ENCODE measurements around the gene PTPRH. TPM values are rescaled to one million over a fixed set of nuclear protein-coding genes. Genes with fewer than 3 reads are reported as not detected.

The PTPRH gene
- total RNA-seq, 1 experiment from 2014 or later: 15.9 TPM

- no TSS peak for BruUV-seq (replicated peaks)
- CTCF ChIA-PET: no interaction called here
Measured at GRCh38 chr19:55226273-55226672, 17.0 kb upstream of the PTPRH start.

DNA sequence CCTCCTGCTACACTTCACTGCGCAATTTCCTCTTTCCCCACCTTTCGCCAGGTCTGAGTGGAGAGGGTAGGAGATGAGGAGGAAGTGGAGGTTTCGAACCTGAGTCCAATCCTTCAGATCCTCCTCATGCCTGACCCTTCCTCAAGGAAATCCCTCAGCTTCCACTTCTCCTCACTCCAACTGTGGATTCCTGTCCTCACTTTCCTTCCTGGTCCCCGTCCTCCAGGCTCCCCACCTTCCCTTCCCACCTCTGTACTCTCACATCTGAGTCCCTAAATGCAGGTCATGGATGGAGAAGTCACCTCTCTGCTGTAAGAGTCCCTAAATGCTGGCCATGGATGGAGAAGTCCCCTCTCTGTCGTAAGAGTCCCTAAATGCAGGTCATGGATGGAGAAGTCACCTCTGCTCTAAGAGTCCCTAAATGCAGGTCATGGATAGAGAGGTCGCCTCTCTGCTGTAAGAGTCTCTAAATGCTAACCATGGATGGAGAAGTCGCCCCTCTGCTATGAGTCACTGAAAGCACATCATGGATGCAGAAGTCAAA lies 16.2 kb upstream of the PTPRH start:
- no peak for TF ChIP-seq CEBPB (IDR thresholded peaks at IDR 0.05; ENCODE audit: low read depth)
- no peak for TF ChIP-seq YY1 (IDR thresholded peaks at IDR 0.05; ENCODE audit: extremely low read depth, insufficient replicate concordance, low read depth, low read length)
- TF ChIP-seq SIN3A (IDR thresholded peaks at IDR 0.05; ENCODE audit: low read depth): no peak
- no peak for TF ChIP-seq CBX3 (IDR thresholded peaks at IDR 0.05; ENCODE audit: low read depth)
- TF ChIP-seq SP1 (IDR thresholded peaks at IDR 0.05; ENCODE audit: low read depth): no peak
- no peak for TF ChIP-seq ZNF274 (IDR thresholded peaks at IDR 0.05; ENCODE audit: low read depth, low read length)
- TF ChIP-seq EZH2 (IDR thresholded peaks at IDR 0.05): no peak
- TF ChIP-seq EGR1 (IDR thresholded peaks at IDR 0.05; ENCODE audit: low read depth): no peak
- TF ChIP-seq POLR2A (IDR thresholded peaks at IDR 0.05; ENCODE audit: borderline replicate concordance, extremely low read depth, insufficient read depth, insufficient read length): no peak
- H3K27me3 ChIP-seq (ENCODE audit: insufficient read depth, low read length): no peaks in the 10 kb centered on the region
- no peaks in the 10 kb centered on the region for H3K4me1 ChIP-seq (ENCODE audit: control insufficient read depth in 1 of 2, insufficient read depth in 2 of 2, low read length in 2 of 2)
- ChIA-PET CTCF (no interaction called here), RAD21 (ENCODE audit: low non-redundant PET in 1 of 2, low total read pairs in 2 of 2, uncharacterized antibody in 2 of 2, unreplicated experiment in 2 of 2) (no interaction called here), POLR2A (no interaction called here)
- H3K27ac ChIP-seq (ENCODE audit: low read depth, low read length): no peak overlapping the region; the same call in 1 of the 2 replicates
- peak; percentile 48 for ATAC-seq
- H3K4me2 ChIP-seq (ENCODE audit: low read length): no peak overlapping the region
- no peak overlapping the region for H3K4me3 ChIP-seq (replicated peaks in 1 of 2; ENCODE audit: low read depth in 1 of 2, low read length in 2 of 2)
- no peaks in the 10 kb centered on the region for H3K9me2 ChIP-seq (ENCODE audit: insufficient read depth)
- H3K9ac ChIP-seq (ENCODE audit: low read length): no peak overlapping the region
- no peaks in the 10 kb centered on the region for H4K20me1 ChIP-seq (ENCODE audit: insufficient read depth)
- DNase-seq (ENCODE audit: low read depth, low spot score): no peak
- no peaks in the 10 kb centered on the region; a peak in 1 of 4 replicates for H3K9me3 ChIP-seq (ENCODE audit: control insufficient read depth in 1 of 2, insufficient read depth in 1 of 2, low read depth in 1 of 2, low read length in 2 of 2)
- no TSS peak for BruUV-seq (replicated peaks)
- no peaks in the 10 kb centered on the region for H3K79me2 ChIP-seq (ENCODE audit: insufficient read depth, low read length)
- H2AFZ ChIP-seq (ENCODE audit: low read depth, low read length, poor library complexity, severe bottlenecking): no peak overlapping the region
- intact Hi-C loops (cut with micrococcal nuclease): no loop called here
- no peaks in the 10 kb centered on the region for H3K36me3 ChIP-seq (ENCODE audit: control insufficient read depth in 1 of 2, insufficient read depth in 2 of 2, low read length in 2 of 2)

More at GRCh38 chr19:55226273-55226672, 17.0 kb upstream of the PTPRH start:
- POLR2A ChIA-PET: no interaction called here
- Histone ChIP-seq H3K4me1 (ENCODE audit: control insufficient read depth in 1 of 2, insufficient read depth in 2 of 2, low read length in 2 of 2) (no peaks in the 10 kb centered on the region), H2AFZ (ENCODE audit: low read depth, low read length, poor library complexity, severe bottlenecking) (no peak overlapping the region), H3K4me3 (replicated peaks in 1 of 2; ENCODE audit: low read depth in 1 of 2, low read length in 2 of 2) (no peak overlapping the region), H3K9me3 (ENCODE audit: control insufficient read depth in 1 of 2, insufficient read depth in 1 of 2, low read depth in 1 of 2, low read length in 2 of 2) (no peaks in the 10 kb centered on the region), H3K27me3 (ENCODE audit: insufficient read depth, low read length) (no peaks in the 10 kb centered on the region), H3K79me2 (ENCODE audit: insufficient read depth, low read length) (no peaks in the 10 kb centered on the region), H3K9ac (ENCODE audit: low read length) (no peak overlapping the region), H3K4me2 (ENCODE audit: low read length) (no peak overlapping the region), H3K27ac (ENCODE audit: low read depth, low read length) (no peak overlapping the region), H4K20me1 (ENCODE audit: insufficient read depth) (no peaks in the 10 kb centered on the region), H3K9me2 (ENCODE audit: insufficient read depth) (no peaks in the 10 kb centered on the region), H3K36me3 (ENCODE audit: control insufficient read depth in 1 of 2, insufficient read depth in 2 of 2, low read length in 2 of 2) (0 out of 4 replicates have a peak, but pooled peaks cover 0 to 6% of the 10 kb centered on the region in 2 experiments)
- DNase-seq (ENCODE audit: low read depth, low spot score) (no peak), ATAC-seq (no peak)
- intact Hi-C loops (cut with micrococcal nuclease): no loop called here
- no peak for TF ChIP-seq EZH2phosphoT487 (IDR thresholded peaks at IDR 0.05; ENCODE audit: borderline replicate concordance)
- TF ChIP-seq YY1 (IDR thresholded peaks at IDR 0.05; ENCODE audit: extremely low read depth, insufficient replicate concordance, low read depth, low read length): no peak
- TF ChIP-seq EZH2 (IDR thresholded peaks at IDR 0.05): no peak
- no peak for TF ChIP-seq TCF7L2 (IDR thresholded peaks at IDR 0.05; ENCODE audit: borderline replicate concordance, extremely low read depth, insufficient read depth, insufficient read length)
- TF ChIP-seq ZBTB33 (IDR thresholded peaks at IDR 0.05; ENCODE audit: extremely low read depth, insufficient replicate concordance, low read length): no peak
- TF ChIP-seq SRF (IDR thresholded peaks at IDR 0.05; ENCODE audit: low read depth): no peak
- no peak for TF ChIP-seq SP1 (IDR thresholded peaks at IDR 0.05; ENCODE audit: low read depth)
- RAD21 ChIA-PET (ENCODE audit: low non-redundant PET in 1 of 2, low total read pairs in 2 of 2, uncharacterized antibody in 2 of 2, unreplicated experiment in 2 of 2): no interaction called here
